ENCODE results near the gene KHDRBS1.
"Not testable (repeated sequence)": the region's sequence is repeated elsewhere in the genome, so short reads cannot be mapped to it uniquely, and the experiment has no call there.

KHDRBS1 gene

DNA sequence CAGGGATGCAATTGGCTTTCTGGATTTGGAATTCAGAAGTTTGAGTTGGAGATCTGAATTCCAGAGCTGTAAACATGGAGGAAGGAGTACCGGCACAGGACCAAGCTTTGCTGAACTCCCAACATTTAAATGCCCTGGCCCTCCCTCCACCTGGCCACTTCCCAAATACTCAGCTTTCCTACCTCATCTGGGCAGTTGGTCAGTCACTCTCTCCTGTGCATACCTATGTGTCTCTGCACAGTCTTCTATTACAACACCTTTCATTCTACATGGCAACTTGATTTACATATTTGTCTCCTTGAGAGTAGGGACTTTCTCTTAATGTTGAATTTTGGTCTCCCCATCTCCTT, 6.1 kb upstream of the KHDRBS1 start:
- no peak overlapping the region for H3K4me3 ChIP-seq (ENCODE audit: low read length)
- DNase-seq (ENCODE audit: low read depth, low spot score): no peak

DNA sequence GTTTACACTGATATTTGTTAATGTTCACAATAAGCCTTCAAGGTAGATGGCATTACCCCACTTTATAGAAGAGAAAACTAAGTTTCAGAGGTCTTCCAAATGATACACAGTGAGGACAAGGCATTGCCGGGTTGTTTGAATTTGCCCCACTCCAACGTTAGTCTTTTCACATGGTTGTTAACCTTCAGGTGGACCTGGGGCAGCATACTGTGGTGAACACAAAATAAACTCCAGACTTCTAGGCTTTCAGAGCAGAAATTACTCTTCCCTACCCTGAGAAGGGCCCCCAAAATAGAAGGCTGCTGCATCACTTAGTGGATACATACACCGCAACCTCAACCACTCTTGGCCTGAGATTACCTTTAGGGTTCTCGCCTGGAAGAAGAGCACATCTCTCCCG, 3.4 kb upstream of the KHDRBS1 start:
- no peak for DNase-seq (ENCODE audit: low read depth, low spot score)
- no peak overlapping the region for H3K4me3 ChIP-seq (ENCODE audit: low read length)

DNA sequence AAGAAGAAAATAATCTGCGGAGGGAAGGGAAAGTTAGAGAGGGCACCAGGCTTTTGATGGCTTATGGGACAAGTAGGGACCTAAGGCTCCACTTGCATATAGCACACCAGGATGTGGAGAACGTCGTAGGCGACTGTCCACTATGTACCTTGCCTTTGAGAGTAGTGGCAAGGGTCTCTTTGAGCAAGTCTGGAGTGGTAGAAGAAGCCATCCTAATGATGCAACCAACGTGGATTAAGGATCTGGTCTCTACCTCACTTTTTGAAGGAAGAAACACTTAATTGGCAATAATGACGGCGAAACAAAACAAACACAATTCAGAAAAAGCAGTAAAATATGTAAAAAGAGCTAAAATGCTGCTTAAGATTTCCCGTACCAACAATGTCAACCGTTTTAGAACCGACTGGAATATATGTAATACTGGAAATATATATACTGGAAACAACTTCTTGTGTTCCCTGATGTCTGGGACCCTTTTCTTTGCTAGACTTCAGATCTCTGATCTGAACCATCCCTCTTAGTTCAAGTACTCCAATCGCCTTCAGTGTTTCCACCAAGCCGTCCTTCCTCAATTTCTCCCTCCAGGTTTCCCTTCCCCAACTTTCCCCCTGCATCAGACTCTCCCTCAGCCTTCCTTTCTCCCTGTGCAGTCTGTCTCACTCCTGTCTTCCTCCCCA, 821 bp upstream of the KHDRBS1 start:
- peak overlapping the region; percentile 71 for H3K4me3 ChIP-seq (ENCODE audit: low read length)
- DNase-seq (ENCODE audit: low read depth, low spot score): no peak

DNA sequence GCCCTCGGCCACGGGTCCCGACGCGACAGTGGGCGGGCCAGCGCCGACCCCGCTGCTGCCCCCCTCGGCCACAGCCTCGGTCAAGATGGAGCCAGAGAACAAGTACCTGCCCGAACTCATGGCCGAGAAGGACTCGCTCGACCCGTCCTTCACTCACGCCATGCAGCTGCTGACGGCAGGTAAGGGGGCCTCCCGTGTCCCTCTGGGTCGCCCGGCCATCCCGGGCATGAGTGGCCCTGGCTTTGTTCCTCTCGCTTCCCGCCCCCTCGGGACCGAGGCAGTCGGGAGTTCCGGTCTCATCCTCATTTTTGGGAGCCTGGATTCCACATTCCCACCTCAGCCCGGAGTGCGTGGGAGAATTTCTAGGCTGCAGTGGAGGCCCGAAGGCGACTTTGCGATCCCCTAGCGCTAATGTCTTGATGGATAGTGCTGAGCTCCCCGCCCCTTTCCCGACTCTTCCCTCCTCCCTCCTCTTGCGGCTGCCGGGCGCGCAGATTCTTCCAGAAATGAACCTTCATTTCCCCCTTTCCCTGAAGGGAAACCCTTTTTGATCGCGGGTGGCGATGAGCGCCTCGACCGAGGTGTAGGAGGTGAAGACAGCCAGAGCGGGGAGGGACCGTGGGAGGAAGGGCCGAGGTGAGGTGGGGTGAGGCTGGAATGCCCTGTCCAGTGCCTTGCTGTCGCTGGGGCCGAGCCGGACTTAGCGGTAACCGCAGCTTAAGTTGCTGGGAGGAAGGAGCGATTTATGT, 705 bp downstream of the KHDRBS1 start:
- H3K4me3 ChIP-seq (ENCODE audit: low read length): peak overlapping the region; percentile 87
- no peak for DNase-seq (ENCODE audit: low read depth, low spot score)

DNA sequence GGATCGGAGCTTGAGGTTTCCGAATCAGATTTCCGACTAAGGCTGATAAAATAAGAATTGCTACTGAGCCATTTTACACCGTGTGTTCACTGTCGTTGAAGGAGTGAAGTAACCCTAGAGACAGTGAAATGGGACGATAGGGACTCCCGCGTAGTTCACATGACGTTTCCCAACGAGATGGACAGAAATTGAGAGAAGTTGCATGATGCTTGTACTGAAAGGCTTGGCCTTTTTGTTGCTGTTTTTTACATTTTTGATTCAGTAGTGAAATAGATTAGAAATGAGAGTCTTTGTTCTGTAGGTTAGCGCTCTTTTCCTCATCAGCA, 1.2 kb downstream of the KHDRBS1 start:
- no peak for DNase-seq (ENCODE audit: low read depth, low spot score)

DNA sequence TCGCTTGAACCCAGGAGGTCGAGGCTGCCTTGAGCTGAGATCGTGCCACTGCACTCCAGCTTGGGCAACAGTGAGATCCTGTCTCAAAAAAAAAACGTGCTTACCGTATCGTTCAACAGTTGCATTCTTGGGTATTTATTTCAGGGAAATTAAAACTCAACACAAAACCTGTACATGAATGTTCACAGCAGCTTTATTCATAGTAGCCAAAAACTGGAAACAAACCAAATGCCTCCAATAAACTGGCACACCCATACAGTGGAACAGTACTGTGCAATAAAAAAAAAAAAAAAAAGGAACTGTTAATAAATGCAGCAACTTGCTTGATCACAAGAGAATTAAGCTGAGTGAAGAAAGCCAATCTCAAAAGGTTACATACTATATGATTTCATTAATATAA, 6.7 kb downstream of the KHDRBS1 start:
- no peak overlapping the region for H3K4me3 ChIP-seq (ENCODE audit: low read length)

More for the DNA sequence above, 1.2 kb downstream of the KHDRBS1 start:
- H3K4me3 ChIP-seq (ENCODE audit: low read length): peak overlapping the region; percentile 87

DNA sequence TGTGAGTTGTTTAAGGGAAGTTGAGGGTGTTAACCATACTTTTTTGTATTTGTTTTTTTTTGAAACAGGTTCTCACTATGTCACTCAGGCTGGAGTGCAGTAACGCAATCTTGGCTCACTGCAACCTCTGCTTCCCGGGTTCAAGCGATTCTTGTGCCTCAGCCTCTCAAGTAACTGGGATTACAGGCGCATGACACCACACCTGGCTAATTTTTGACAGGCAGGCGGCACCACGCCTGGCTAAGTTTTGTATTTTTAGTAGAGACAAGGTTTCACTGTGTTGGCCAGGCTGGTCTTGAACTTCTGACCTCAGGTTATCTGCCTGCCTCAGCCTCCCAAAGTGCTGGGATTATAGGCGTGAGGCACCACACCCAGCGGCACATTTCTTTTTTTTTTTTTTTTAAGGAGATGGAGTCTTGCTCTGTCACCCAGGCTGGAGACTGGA, 7.9 kb downstream of the KHDRBS1 start:
- not testable (repeated sequence) for H3K4me3 ChIP-seq (ENCODE audit: low read length); DNase-seq (ENCODE audit: low read depth, low spot score)

More for the DNA sequence above, 6.7 kb downstream of the KHDRBS1 start:
- DNase-seq (ENCODE audit: low read depth, low spot score): no peak

DNA sequence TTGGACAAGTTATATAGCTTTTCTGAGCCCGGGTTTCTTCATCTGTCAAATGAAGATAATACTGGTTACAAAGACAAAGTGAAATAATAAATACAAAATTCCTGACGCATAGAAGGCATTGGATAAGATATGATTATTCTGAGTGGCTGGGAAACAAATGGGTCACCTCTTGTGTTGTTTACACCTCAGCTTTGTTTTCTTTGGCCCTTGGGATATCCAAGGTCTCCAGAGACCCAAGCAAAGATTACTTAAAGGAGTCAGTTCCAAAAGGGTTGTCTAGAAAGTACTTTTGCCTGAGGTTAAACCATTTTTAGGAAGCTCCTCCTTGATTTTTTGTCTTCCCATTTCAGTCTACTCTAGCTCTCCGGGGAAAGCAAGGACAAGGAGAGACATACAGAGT, 9.7 kb downstream of the KHDRBS1 start:
- no peak overlapping the region for H3K4me3 ChIP-seq (ENCODE audit: low read length)
- DNase-seq (ENCODE audit: low read depth, low spot score): no peak

DNA sequence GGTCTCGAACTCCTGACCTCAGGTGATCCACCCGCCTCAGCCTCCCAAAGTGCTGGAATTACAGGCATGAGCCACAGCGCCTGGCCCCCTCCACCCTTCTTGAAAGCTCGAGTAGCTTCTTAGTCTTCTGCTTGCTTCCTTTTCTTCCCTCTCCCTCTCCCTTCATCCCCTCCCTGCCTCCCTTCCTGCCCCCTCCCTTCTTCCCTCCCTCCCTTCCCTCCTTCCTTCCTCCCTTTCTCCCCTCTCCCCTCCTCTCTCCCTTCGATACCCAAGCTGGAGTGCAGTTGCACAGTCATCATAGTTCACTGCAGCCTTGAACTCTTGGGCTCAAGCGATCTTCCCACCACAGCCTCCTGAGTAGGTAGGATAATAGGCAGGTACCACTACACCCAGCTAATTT, 11.8 kb downstream of the KHDRBS1 start:
- no peak overlapping the region for H3K4me3 ChIP-seq (ENCODE audit: low read length)
- DNase-seq (ENCODE audit: low read depth, low spot score): no peak

DNA sequence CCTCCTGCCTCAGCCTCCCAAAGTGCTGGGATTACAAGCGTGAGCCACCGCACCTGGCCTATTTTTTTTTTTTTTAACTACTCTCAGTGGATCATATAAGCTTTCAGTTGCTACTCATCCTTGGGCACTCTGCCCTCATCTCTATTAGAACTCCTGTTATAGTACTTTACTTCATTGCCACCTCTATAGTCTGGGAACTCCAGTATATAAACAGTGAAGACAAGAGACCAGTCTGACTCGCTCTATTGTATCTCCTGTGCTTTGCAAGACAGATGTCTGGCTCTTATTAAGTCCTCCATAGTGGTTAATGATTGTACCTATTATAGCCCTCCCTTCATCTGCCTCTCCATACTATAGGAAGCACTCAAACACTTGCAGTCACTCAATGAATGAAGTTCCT, 15.1 kb downstream of the KHDRBS1 start:
- H3K4me3 ChIP-seq (ENCODE audit: low read length): no peak overlapping the region
- no peak for DNase-seq (ENCODE audit: low read depth, low spot score)

DNA sequence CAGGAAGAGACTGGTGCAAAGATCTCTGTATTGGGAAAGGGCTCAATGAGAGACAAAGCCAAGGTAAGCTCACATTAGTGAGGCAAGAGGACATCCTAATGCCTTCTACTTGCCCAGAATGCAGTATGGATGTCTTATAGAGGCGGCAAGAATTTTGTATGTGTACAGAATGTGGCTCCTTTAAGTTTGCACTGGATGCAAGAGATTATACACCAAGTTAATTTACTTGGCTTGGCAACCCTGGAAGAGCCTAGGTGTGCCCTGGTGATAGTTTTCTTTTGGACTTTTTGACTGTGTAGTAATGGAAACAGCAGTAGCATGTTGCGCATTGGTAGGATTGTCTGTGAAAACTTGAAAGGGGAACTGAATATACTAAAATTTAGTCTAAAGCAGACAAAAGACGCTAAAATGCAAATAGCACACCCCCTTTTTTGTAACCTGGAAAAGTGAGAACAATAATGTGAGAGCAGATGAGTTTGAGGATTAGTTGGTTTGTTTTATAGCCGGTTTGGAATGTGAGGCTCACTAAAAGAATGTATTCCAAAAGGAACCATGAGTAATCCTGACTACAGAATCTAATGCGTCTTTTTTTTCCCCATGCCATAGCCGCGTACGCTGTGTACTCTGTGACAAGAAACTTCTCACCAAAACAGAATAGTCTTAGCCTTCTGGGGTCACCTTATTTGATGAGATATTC, 18.1 kb downstream of the KHDRBS1 start:
- no peak overlapping the region for H3K4me3 ChIP-seq (ENCODE audit: low read length)
- no peak for DNase-seq (ENCODE audit: low read depth, low spot score)

DNA sequence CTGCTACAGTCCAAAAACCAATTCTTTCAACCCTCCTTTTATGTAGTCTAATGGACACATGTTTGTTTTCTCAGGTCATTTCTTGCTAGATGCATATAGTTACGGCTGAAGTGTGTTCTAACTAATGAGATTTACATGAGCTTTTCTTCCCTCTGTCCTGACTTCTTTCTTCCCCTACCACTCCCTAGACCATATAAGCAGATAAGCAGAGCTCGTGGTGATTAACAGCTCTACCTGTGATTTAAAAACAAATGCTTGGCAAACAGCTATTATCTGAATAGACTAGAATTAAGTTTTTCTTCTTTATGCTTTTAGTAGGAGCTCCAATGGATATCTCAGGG, 18.6 kb downstream of the KHDRBS1 start:
- DNase-seq (ENCODE audit: low read depth, low spot score): no peak
- H3K4me3 ChIP-seq (ENCODE audit: low read length): no peak overlapping the region

DNA sequence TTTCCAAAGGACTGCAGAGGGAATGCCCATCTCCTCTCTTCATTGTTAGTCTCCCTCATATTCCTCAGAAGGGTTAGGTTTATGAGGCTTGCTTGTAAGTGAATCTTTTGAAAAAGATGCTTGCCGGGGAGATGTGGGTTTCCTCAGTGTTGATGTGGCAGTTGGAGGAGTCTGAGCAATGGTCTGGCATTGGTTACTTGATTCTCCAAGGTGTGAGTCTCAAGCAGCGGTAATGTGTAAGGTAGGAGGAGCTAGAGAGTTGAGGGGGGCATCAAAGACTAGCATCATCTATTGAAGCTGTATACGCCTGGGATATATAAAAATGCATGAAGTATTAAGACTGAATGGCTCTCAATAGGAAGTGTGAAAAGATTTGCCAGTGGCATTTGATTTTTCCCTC, 21.5 kb downstream of the KHDRBS1 start:
- no peak overlapping the region for H3K4me3 ChIP-seq (ENCODE audit: low read length)
- DNase-seq (ENCODE audit: low read depth, low spot score): peak; percentile 73

DNA sequence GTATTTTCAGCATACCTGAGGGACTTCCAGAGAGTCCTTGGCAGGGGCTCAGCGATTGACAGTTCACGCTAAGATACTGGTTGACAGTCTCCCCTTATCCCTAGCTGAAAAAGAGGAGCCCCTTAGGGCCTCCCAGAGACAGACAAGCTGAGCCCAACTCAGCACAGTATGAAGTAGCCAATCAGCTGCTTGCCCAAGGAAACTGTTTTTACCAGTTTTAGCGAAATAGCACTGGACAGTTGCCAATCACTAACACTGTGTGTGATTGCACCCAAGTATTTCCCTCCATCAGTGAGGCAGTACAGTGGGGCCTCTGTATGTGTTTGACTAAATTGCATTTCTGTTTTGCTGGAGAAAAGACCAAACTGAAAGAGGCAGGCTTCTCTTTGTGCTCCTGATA, 27.0 kb downstream of the KHDRBS1 start:
- DNase-seq (ENCODE audit: low read depth, low spot score): no peak
- H3K4me3 ChIP-seq (ENCODE audit: low read length): no peak overlapping the region

DNA sequence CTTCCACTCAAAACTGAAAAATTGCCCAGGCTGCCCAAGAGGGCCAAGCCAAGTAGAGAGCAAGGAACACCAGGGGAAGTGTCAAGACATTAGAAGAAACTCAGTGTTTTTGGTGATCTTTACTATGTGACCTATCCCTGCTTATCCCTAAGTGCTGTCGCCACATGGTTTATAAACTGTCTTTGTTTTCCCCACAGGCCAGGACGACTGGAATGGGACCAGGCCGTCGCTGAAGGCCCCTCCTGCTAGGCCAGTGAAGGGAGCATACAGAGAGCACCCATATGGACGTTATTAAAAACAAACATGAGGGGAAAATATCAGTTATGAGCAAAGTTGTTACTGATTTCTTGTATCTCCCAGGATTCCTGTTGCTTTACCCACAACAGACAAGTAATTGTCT, 28.7 kb downstream of the KHDRBS1 start:
- H3K4me3 ChIP-seq (ENCODE audit: low read length): no peak overlapping the region

DNA sequence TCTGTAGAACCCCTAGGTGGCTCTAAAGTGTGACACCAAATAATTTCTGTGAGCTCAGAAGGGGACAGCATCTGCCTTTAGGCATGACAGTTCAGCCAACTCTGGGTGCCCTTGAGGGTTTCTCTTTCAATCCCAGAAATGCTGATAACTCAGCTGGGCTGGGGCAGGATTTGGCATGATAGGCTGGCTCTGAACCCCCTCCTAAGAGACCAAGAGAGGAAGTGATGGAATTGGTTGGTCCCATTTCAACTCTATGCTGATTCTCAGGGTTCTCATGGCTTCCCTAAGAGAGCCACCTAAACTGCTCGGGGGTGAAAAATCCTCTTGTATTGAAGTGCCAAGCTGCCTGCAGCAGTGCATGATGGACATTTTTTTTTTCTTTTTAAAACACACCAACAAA, 30.6 kb downstream of the KHDRBS1 start:
- H3K4me3 ChIP-seq (ENCODE audit: low read length): no peak overlapping the region
- no peak for DNase-seq (ENCODE audit: low read depth, low spot score)

More for the DNA sequence above, 28.7 kb downstream of the KHDRBS1 start:
- DNase-seq (ENCODE audit: low read depth, low spot score): no peak

DNA sequence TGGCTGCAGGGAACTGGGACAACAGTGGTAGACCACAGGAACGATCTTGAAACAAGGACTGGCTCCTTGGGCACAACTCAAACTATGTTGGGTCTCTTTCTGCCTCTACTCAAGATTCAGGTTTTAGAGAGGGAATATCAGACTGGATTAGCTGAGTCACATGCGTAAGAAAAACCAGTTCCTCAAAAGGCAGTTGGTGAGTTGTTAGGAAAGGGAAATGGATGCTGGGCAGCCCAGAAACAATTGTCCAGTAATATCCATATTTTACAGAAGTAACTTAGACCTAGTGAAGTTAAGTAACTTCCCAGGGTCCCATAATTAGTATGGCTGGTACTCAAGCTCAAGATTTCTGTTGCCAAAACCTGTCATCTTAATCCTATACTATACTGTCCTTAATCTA, 32.1 kb downstream of the KHDRBS1 start:
- DNase-seq (ENCODE audit: low read depth, low spot score): no peak

DNA sequence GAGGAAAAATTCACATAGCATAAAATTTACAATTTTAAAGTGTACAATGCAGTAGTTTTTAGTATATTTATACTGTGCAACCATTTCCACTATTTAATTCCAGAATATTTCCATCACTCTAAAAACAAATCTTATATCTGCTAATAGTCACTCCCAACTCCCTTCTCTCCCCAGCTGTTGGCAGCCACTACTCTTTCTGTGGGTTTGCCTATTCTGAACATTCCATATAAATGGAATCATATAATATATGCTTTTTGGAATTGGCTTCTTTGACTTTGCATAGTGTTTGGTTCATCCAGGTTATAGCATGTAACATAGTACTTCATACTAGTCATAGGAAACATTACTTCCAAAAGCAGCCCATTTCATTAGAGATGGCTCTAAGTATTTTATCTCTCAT, 34.0 kb downstream of the KHDRBS1 start:
- H3K4me3 ChIP-seq (ENCODE audit: low read length): no peak overlapping the region
- no peak for DNase-seq (ENCODE audit: low read depth, low spot score)

More for the DNA sequence above, 32.1 kb downstream of the KHDRBS1 start:
- H3K4me3 ChIP-seq (ENCODE audit: low read length): no peak overlapping the region

DNA sequence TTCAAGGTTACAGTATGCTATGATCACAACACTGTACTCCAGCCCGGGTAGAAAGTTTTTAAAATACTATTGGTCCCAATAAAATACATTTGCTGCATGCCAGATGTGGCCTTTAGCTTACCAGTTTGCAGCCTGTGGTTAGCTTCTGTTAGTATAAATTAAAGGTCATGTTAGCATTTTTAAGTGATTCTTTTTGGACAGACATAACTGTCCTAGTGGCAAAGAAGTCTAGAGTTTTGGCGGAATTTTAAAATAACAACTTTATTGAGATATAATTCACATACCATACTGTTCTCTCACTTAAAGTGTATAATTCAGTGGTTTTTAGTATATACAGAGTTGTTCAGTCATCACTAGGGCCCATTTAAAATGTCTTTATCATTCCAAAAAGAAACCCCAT, 34.8 kb downstream of the KHDRBS1 start:
- DNase-seq (ENCODE audit: low read depth, low spot score): no peak
- H3K4me3 ChIP-seq (ENCODE audit: low read length): no peak overlapping the region

DNA sequence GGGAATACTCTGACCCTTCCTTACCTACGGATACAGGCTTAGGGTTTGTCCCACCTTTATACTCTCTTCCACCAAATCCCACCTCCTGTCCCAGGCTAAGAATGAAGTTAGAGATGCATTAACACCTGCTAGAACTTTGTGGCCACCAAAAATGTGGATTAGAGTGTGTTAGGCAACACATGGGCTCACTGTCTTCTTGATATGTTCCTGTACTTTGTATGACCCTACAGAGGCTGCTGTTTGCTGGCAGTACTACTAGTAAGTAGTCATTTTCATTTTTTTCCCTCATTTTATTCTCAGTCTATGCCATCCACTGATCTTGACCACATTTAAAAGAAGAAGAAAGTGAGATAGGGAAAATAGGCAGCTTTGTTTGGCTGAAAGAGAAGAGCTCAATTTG, 38.0 kb downstream of the KHDRBS1 start:
- no peak for DNase-seq (ENCODE audit: low read depth, low spot score)

DNA sequence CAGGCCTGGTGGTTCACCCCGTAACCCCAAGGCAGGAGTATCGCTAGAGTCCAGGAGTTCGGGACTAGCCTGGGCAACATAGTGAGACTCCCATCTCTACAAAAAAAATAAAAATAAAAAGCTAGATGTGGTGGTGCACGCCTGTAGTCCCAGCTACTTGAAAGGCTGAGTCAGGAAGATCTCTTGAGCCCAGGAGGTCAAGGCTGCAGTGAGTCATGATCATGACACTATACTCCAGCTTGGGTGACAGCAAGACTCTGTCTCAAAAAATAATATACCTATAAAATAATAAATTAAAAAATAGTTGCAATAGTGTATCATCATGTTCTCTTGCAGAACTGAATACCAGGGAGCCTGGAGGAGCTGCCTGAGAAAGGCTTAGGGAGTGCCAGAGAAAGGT, 39.2 kb downstream of the KHDRBS1 start:
- no peak overlapping the region for H3K4me3 ChIP-seq (ENCODE audit: low read length)
- no peak for DNase-seq (ENCODE audit: low read depth, low spot score)

More for the DNA sequence above, 38.0 kb downstream of the KHDRBS1 start:
- no peak overlapping the region for H3K4me3 ChIP-seq (ENCODE audit: low read length)
